Measurements from ENCODE around the gene HOXD3. TPM values are rescaled to one million over a fixed set of nuclear protein-coding genes. Genes with fewer than 3 reads are reported as not detected.
A peak's percentile ranks its signal among the peaks of the same experiment; 100 is the strongest.

Gene HOXD3
- total RNA-seq, 1 donor from 2014 or later, result 1.7 TPM

GRCh38 chr2:176111309-176111663 lies 45.8 kb upstream of the HOXD3 start:
- DNase-seq, result no peak
- Histone ChIP-seq H3K36me3 (no peaks in the 10 kb centered on the region), H3K4me1 (no peaks in the 10 kb centered on the region), H3K27ac (no peak overlapping the region), H3K4me3 (no peak overlapping the region), H3K27me3 (peaks cover 98% of the 10 kb centered on the region), H3K9me3 (no peaks in the 10 kb centered on the region)
- intact Hi-C loops (cut with DNase I), result no loop called here
- TF ChIP-seq CTCF (IDR thresholded peaks at IDR 0.05), result peak; percentile 47
- no peak for ATAC-seq

GRCh38 chr2:176111846-176112374 lies 45.2 kb upstream of the HOXD3 start:
- H3K4me1 ChIP-seq, result no peaks in the 10 kb centered on the region
- intact Hi-C loops (cut with DNase I), result no loop called here
- H3K4me3 ChIP-seq, result no peak overlapping the region
- no peaks in the 10 kb centered on the region for H3K36me3 ChIP-seq
- ATAC-seq, result no peak
- H3K27me3 ChIP-seq, result peaks cover 98% of the 10 kb centered on the region
- DNase-seq, result no peak
- no peak overlapping the region for H3K27ac ChIP-seq
- H3K9me3 ChIP-seq, result no peaks in the 10 kb centered on the region
- no peak for TF ChIP-seq CTCF (IDR thresholded peaks at IDR 0.05)

- no peaks in the 10 kb centered on the region for H3K9me3 ChIP-seq
- no peak for TF ChIP-seq CTCF (IDR thresholded peaks at IDR 0.05)
- no peak for ATAC-seq
- H3K4me3 ChIP-seq, result no peak overlapping the region
- peaks cover 100% of the 10 kb centered on the region for H3K27me3 ChIP-seq
- no peaks in the 10 kb centered on the region for H3K36me3 ChIP-seq
- no peak for DNase-seq
- H3K27ac ChIP-seq, result no peak overlapping the region
- no peaks in the 10 kb centered on the region for H3K4me1 ChIP-seq
- intact Hi-C loops (cut with DNase I), result no loop called here
Observed at GRCh38 chr2:176112375-176113302, 44.5 kb upstream of the HOXD3 start.

GRCh38 chr2:176114120-176114929 lies 42.8 kb upstream of the HOXD3 start:
- Histone ChIP-seq H3K27me3 (peaks cover 100% of the 10 kb centered on the region), H3K4me1 (no peaks in the 10 kb centered on the region), H3K27ac (no peak overlapping the region), H3K4me3 (no peak overlapping the region), H3K36me3 (no peaks in the 10 kb centered on the region), H3K9me3 (no peaks in the 10 kb centered on the region)
- DNase-seq (no peak), ATAC-seq (no peak)
- intact Hi-C loops (cut with DNase I), result no loop called here
- no peak for TF ChIP-seq CTCF (IDR thresholded peaks at IDR 0.05)

GRCh38 chr2:176114930-176115625 lies 42.0 kb upstream of the HOXD3 start:
- no peak for TF ChIP-seq CTCF (IDR thresholded peaks at IDR 0.05)
- H3K4me1 ChIP-seq, result no peaks in the 10 kb centered on the region
- intact Hi-C loops (cut with DNase I), result no loop called here
- no peaks in the 10 kb centered on the region for H3K36me3 ChIP-seq
- ATAC-seq, result no peak
- H3K27ac ChIP-seq, result no peak overlapping the region
- H3K9me3 ChIP-seq, result no peaks in the 10 kb centered on the region
- no peak for DNase-seq
- H3K4me3 ChIP-seq, result no peak overlapping the region
- peaks cover 100% of the 10 kb centered on the region for H3K27me3 ChIP-seq
